Stromal cell of bone marrow (primary cell): ENCODE measurements around the gene TRPM2.

Experiments used
- DNase-seq: peaks from one replicate; pipeline ENCODE4 v3.0.0-alpha.2; 2012; ENCODE audit warnings: low read depth

The TRPM2 gene

GRCh38 chr21:44353191-44353970, at the start of gene TRPM2:
Gene TRPM2 (plus strand): TSS chr21:44353621. CDS start chr21:44353701, 80 bp downstream.
- no peak for DNase-seq

- DNase-seq = no peak
Measured at GRCh38 chr21:44304011-44304616, 49.3 kb upstream of the TRPM2 start.

DNA sequence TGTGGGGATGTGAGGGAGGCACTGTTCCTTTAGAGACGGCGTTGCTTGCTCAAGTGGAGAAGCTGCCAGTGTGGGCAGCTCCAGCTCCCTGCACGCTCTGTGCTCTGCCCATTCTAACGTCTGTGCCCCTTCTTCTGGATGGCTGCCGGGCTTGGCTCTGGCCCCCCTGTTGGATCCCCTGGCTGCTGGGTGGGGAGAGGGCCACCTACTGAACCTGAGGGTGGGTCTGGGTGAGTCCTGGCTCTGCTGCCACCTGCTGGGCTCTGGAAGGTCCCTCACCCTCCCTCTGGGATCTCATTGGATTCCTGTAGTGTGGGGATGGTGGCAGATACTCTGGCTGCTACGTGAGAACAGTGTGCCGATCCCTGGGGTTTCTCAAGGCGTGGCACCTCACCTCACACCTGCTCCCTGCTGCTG, 48.5 kb upstream of the TRPM2 start:
- no peak for DNase-seq

- no peak for DNase-seq
Measured at GRCh38 chr21:44305691-44306090, 47.7 kb upstream of the TRPM2 start.

GRCh38 chr21:44306936-44307704, 46.3 kb upstream of the TRPM2 start:
- no peak for DNase-seq

GRCh38 chr21:44310628-44311507, 42.6 kb upstream of the TRPM2 start:
- DNase-seq = no peak

GRCh38 chr21:44312089-44312488, 41.3 kb upstream of the TRPM2 start:
- DNase-seq = no peak

DNA sequence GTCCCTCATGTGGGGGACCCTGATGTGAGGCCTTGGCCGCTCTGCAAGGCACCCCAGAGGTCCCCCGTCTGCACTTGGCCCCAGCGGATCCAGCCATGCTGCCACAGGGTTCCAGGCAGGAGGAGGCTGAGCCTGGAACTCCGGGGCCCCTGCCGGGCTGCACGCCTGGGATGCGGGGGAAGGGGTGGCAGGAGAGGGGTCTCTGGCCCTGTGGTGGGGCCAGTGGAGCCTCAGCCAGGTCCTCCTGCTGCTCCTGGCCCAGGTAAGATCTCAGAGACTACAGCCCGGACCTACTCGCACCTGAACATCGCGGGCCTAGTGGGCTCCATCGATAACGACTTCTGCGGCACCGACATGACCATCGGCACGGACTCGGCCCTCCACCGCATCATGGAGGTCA, 40.7 kb upstream of the TRPM2 start:
- no peak for DNase-seq

DNA sequence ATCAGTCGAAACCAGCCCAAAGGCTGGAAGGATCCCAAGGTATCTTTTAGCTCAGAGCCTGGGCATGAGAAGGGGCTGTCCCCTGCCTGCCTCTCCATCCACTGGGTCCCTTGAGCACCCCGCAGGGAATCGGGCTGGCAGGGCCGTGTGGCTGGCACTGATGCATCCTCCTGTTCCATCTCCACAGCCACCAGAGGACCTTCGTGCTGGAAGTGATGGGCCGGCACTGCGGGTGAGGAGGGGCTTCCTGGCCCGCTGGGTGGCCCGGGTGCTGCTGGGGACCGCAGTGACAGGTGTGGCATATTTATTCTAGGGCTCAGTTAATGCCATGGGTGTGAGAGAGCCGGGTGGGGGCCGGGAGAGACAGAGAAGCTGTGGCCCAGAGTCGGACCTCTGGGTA, 40.0 kb upstream of the TRPM2 start:
- DNase-seq = no peak

GRCh38 chr21:44314128-44314527, 39.3 kb upstream of the TRPM2 start:
- no peak for DNase-seq

DNA sequence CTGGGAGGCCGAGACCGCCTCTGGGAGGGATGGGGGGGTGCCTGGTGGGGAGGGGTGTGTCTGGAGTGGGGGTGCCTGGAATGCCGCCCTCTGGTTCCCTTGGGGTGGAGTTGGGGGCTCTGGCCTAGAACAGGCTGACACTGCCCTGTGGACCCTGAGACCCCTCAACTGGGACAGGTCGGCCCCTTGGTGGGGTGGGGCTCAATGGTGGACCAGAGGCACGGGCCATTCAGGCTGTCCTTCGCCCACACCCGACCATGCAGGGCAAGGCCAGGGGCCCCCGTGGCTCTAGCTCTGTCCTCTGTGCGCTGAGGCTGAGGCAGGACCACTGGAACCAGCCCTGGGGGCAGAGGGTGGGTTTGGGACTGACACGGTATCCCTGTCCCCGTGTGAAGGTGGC, 38.9 kb upstream of the TRPM2 start:
- no peak for DNase-seq

DNA sequence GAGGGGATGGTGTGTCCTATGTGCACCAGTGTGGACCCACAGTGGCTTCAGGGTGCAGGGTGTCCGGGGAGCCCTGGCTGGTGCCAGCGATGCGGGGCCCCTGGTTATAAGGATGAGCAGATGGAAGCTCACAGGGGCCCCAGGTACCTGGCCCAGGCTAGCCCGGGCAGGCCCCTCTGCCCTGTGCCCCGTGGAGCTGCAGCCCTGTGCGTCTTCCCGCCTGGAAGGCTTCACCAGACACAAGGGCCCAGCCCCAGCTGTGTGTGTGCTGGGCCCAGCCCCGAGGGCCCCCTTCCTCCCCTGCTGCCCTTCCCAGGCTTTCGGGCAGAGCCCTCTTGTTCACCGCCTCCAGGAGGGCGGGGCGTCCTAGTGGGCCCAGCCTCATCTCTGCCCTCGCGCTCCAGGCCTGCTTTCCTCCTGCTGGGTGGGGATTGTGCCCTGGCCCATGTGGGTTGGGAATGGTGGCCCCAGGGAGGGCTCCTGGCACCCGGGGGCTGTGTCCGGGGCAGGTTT, 37.7 kb upstream of the TRPM2 start:
- no peak for DNase-seq

DNA sequence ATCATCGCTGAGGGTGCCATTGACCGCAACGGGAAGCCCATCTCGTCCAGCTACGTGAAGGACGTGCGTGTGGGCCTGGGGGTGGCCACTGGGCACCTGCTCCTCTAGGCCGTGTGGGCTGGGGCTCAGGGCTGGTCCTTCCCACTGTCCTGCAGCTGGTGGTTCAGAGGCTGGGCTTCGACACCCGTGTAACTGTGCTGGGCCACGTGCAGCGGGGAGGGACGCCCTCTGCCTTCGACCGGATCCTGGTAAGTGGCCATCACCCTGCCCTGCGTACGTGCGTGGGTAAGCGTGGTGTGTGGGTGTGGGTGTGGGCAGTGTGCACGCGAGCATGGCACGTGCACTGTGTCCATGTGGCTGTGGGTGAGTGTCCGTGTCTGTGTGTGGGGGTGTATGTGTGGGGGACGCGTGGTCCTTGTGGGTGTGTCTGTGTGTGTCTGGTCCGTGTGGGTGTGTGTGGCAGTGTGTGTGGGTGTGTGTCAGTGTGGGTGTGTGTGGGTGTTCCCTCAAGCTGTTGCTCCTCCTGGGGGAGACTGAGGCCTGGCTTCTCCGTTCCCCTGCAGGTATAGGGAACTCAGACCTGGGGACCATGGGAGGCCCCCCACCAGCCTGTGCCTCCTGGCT, 37.0 kb upstream of the TRPM2 start:
- DNase-seq = no peak

DNA sequence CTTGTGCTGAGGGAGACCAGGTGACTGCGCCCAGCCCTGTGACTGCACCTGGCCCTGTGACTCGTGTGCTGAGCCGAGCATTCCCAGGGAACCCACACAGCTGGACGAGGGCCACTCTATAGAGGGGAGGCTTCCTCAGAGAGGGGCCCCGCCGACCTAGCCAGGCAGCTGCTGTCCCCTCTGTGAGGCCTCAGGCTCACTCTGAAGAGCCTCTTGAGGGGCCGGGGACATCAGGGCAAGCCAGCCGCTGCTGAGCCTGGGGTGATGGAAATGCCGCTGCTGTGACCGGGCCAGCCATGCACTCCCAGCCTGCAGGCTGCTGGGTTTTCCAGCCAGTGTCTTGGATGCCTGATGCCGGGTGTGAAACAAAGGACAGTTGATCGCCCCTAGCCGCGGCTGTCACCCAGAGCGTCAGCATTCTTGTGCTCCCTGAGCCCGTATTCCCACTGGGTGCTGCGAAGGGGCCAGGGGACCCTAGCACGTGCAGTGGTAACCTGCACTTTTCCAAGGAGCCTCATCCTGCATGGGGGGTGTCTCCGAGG, 36.1 kb upstream of the TRPM2 start:
- DNase-seq = no peak

DNA sequence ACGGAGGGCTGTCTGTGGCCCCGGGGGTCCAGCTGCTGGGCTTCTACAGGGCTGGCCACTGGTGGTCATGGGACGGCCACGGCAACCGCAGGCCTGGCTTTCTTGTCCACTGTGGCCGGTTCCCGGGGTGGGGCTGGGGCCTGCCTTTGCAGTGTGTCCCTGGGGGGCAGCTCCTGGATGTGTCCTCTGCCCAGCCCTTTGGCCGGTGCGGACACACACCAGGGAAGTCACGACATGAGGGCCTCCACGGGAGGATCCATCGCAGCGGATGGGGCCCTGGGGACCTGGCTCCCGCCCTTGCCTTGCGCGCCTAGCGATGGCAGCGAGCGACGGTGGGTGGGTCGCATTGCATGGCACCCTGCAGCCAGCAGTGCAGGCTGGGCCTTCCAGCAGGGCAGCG, 35.5 kb upstream of the TRPM2 start:
- no peak for DNase-seq

- no peak for DNase-seq
Measured at GRCh38 chr21:44318489-44319285, 34.7 kb upstream of the TRPM2 start.

DNA sequence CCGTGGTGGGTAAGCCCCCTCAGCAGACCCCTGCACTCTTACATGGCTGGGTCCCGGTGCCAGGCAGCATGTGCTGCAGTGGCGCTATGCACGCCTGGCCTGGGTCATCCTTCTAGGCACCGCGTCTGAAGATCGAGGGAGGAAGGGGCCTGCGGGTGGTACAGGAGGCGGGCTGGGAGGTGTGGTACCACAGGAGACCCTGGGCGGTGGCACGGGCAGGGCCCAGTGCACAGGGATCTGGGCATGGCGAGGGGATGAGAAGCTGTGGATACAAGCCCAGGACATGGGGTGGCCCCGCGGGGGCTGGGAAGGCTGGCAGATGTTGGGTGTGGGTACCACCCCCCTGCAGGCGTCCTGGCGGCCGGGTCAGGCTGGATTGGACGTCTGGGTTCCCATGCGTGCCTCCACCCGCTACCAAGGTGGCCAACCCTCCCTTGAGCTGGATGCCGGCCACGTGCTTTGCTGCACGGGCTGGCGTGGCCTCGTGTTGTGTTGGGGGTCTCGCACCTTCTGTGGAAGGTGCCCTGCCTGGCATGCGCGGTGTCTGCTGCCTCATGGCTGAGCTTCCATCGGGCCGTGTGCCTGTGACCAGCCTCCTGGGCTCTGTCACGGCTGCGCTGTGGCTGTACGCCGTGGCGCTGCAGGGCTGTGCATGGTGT, 33.9 kb upstream of the TRPM2 start:
- no peak for DNase-seq

DNA sequence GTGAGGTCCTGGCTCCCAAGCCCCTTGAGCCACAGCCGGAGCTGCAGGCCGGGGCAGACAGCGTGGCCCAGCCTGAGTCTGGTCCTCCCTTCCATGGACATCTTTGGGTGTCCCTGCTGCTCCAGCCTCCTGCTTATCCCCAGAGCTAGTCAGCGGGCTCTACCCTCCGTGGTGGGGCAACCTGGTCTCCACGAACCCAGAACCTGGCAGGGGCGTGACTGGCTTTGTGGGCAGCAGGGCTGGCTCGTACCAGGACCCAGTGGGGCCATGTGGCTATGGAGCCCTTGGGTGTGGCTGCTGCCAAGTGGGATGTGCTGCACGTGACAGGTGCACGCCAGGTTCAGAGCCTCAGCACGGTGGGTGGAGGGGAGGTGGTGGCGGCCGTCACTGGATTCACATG, 32.6 kb upstream of the TRPM2 start:
- no peak for DNase-seq

DNA sequence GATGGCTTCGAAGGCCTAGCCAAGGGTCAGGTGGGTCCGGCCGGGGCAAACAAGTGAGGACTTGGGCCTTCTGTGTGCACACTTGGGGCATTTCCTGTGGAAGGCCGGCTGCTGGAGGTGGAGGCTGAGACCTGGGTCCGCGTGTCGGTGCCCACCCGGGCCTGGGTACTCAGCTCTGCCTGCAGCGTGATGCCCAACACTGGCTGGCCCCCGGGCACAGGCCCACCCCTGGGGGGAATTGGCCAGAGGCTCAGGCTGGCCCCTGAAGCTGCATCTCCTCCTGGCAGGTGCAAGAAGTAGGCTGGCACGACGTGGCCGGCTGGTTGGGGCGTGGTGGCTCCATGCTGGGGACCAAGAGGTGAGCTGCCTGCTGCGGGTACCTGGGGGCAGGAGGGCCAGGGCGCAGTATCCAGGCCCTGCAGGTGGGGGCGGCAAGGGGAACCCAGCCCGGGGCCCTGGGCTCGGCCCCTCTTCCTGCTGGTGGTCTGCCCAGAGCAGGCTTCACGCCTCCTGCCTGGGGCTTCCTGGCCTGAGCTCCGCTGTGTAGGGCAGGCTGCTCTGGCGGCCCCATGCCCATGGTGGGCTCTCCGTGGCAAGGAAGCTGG, 31.5 kb upstream of the TRPM2 start:
- DNase-seq = no peak
